ENCODE results near the gene BFSP1. TPM values are rescaled to one million over a fixed set of nuclear protein-coding genes. Genes with fewer than 3 reads are reported as not detected.

Gene BFSP1
- total and polyA plus RNA-seq, 4 donors = 1.8 to 3.1 (median 2.4) TPM

GRCh38 chr20:17558154-17558940 is 27.2 kb upstream of the BFSP1 start:
- H3K36me3 ChIP-seq (ENCODE audit: control insufficient read depth, insufficient read depth, low read length) = no peaks in the 10 kb centered on the region
- H3K27ac ChIP-seq (ENCODE audit: low read depth, low read length) = peak overlapping the region; percentile 49
- peaks cover 7% of the 10 kb centered on the region for H3K4me1 ChIP-seq (ENCODE audit: control insufficient read depth, insufficient read depth, low read length)
- no peak for DNase-seq (ENCODE audit: low read depth in 4 of 6, low spot score in 6 of 6)
- no peak overlapping the region for H3K4me3 ChIP-seq (ENCODE audit: low read depth, low read length)
- 72% methylated on average over 4 of the region's 7 CpGs for WGBS (ENCODE audit: insufficient coverage)
- H3K27me3 ChIP-seq (ENCODE audit: control insufficient read depth, insufficient read depth, low read length) = no peaks in the 10 kb centered on the region
- H3K9me3 ChIP-seq (ENCODE audit: control insufficient read depth, insufficient read depth, low read length) = no peaks in the 10 kb centered on the region

- H3K36me3 ChIP-seq (ENCODE audit: control insufficient read depth, insufficient read depth, low read length) = no peaks in the 10 kb centered on the region
- DNase-seq (ENCODE audit: low read depth in 4 of 6, low spot score in 6 of 6) = no peak
- H3K27me3 ChIP-seq (ENCODE audit: control insufficient read depth, insufficient read depth, low read length) = no peaks in the 10 kb centered on the region
- peaks cover 7% of the 10 kb centered on the region for H3K4me1 ChIP-seq (ENCODE audit: control insufficient read depth, insufficient read depth, low read length)
- 60% methylated on average over 1 of the region's 3 CpGs for WGBS (ENCODE audit: insufficient coverage)
- no peaks in the 10 kb centered on the region for H3K9me3 ChIP-seq (ENCODE audit: control insufficient read depth, insufficient read depth, low read length)
- H3K27ac ChIP-seq (ENCODE audit: low read depth, low read length) = peak overlapping the region; percentile 11
- H3K4me3 ChIP-seq (ENCODE audit: low read depth, low read length) = no peak overlapping the region
These were observed 26.5 kb upstream of the BFSP1 start for GRCh38 chr20:17557675-17558006.

- WGBS (ENCODE audit: insufficient coverage) = 59% methylated on average over 10 of the region's 11 CpGs
- H3K27me3 ChIP-seq (ENCODE audit: control insufficient read depth, insufficient read depth, low read length) = no peaks in the 10 kb centered on the region
- no peaks in the 10 kb centered on the region for H3K36me3 ChIP-seq (ENCODE audit: control insufficient read depth, insufficient read depth, low read length)
- DNase-seq (ENCODE audit: low read depth in 4 of 6, low spot score in 6 of 6) = peak in 2 of 6 donors; percentile 79 to 85
- H3K4me3 ChIP-seq (ENCODE audit: low read depth, low read length) = no peak overlapping the region
- peaks cover 7% of the 10 kb centered on the region for H3K4me1 ChIP-seq (ENCODE audit: control insufficient read depth, insufficient read depth, low read length)
- no peaks in the 10 kb centered on the region for H3K9me3 ChIP-seq (ENCODE audit: control insufficient read depth, insufficient read depth, low read length)
- H3K27ac ChIP-seq (ENCODE audit: low read depth, low read length) = peak overlapping the region; percentile 11
These were observed 25.9 kb upstream of the BFSP1 start for GRCh38 chr20:17556837-17557674.

- WGBS (ENCODE audit: insufficient coverage) = 100% methylated on average over 1 of the region's 3 CpGs
- H3K27me3 ChIP-seq (ENCODE audit: control insufficient read depth, insufficient read depth, low read length) = no peaks in the 10 kb centered on the region
- no peaks in the 10 kb centered on the region for H3K36me3 ChIP-seq (ENCODE audit: control insufficient read depth, insufficient read depth, low read length)
- H3K4me1 ChIP-seq (ENCODE audit: control insufficient read depth, insufficient read depth, low read length) = peaks cover 7% of the 10 kb centered on the region
- H3K27ac ChIP-seq (ENCODE audit: low read depth, low read length) = no peak overlapping the region
- H3K9me3 ChIP-seq (ENCODE audit: control insufficient read depth, insufficient read depth, low read length) = no peaks in the 10 kb centered on the region
- no peak for DNase-seq (ENCODE audit: low read depth in 4 of 6, low spot score in 6 of 6)
- no peak overlapping the region for H3K4me3 ChIP-seq (ENCODE audit: low read depth, low read length)
These were observed 23.9 kb upstream of the BFSP1 start for GRCh38 chr20:17555106-17555505.

GRCh38 chr20:17549131-17549530 is 18.0 kb upstream of the BFSP1 start:
- Histone ChIP-seq H3K27ac (ENCODE audit: low read depth, low read length) (no peak overlapping the region), H3K4me3 (ENCODE audit: low read depth, low read length) (no peak overlapping the region), H3K4me1 (ENCODE audit: control insufficient read depth, insufficient read depth, low read length) (no peaks in the 10 kb centered on the region), H3K27me3 (ENCODE audit: control insufficient read depth, insufficient read depth, low read length) (no peaks in the 10 kb centered on the region), H3K36me3 (ENCODE audit: control insufficient read depth, insufficient read depth, low read length) (no peaks in the 10 kb centered on the region), H3K9me3 (ENCODE audit: control insufficient read depth, insufficient read depth, low read length) (no peaks in the 10 kb centered on the region)
- WGBS (ENCODE audit: insufficient coverage) = 62% methylated on average over 2 of the region's 4 CpGs
- no peak for DNase-seq (ENCODE audit: low read depth in 4 of 6, low spot score in 6 of 6)

GRCh38 chr20:17545127-17545526 is 13.9 kb upstream of the BFSP1 start:
- Histone ChIP-seq H3K9me3 (ENCODE audit: control insufficient read depth, insufficient read depth, low read length) (no peaks in the 10 kb centered on the region), H3K27ac (ENCODE audit: low read depth, low read length) (no peak overlapping the region), H3K4me1 (ENCODE audit: control insufficient read depth, insufficient read depth, low read length) (no peaks in the 10 kb centered on the region), H3K27me3 (ENCODE audit: control insufficient read depth, insufficient read depth, low read length) (no peaks in the 10 kb centered on the region), H3K4me3 (ENCODE audit: low read depth, low read length) (no peak overlapping the region), H3K36me3 (ENCODE audit: control insufficient read depth, insufficient read depth, low read length) (no peaks in the 10 kb centered on the region)
- 77% methylated on average over 4 of the region's 4 CpGs for WGBS (ENCODE audit: insufficient coverage)
- DNase-seq (ENCODE audit: low read depth in 4 of 6, low spot score in 6 of 6) = no peak

GRCh38 chr20:17543531-17544131 is 12.5 kb upstream of the BFSP1 start:
- WGBS (ENCODE audit: insufficient coverage) = 40% methylated on average over 2 of the region's 5 CpGs
- Histone ChIP-seq H3K27ac (ENCODE audit: low read depth, low read length) (peak overlapping the region; percentile 17), H3K36me3 (ENCODE audit: control insufficient read depth, insufficient read depth, low read length) (no peaks in the 10 kb centered on the region), H3K4me3 (ENCODE audit: low read depth, low read length) (no peak overlapping the region), H3K27me3 (ENCODE audit: control insufficient read depth, insufficient read depth, low read length) (no peaks in the 10 kb centered on the region), H3K4me1 (ENCODE audit: control insufficient read depth, insufficient read depth, low read length) (no peaks in the 10 kb centered on the region), H3K9me3 (ENCODE audit: control insufficient read depth, insufficient read depth, low read length) (no peaks in the 10 kb centered on the region)
- DNase-seq (ENCODE audit: low read depth in 4 of 6, low spot score in 6 of 6) = peak in 1 of 6 donors; percentile 60

- Histone ChIP-seq H3K27ac (ENCODE audit: low read depth, low read length) (peak overlapping the region; percentile 17), H3K4me3 (ENCODE audit: low read depth, low read length) (no peak overlapping the region), H3K4me1 (ENCODE audit: control insufficient read depth, insufficient read depth, low read length) (no peaks in the 10 kb centered on the region), H3K36me3 (ENCODE audit: control insufficient read depth, insufficient read depth, low read length) (no peaks in the 10 kb centered on the region), H3K27me3 (ENCODE audit: control insufficient read depth, insufficient read depth, low read length) (no peaks in the 10 kb centered on the region), H3K9me3 (ENCODE audit: control insufficient read depth, insufficient read depth, low read length) (no peaks in the 10 kb centered on the region)
- peak in 1 of 6 donors; percentile 76 for DNase-seq (ENCODE audit: low read depth in 4 of 6, low spot score in 6 of 6)
- 32% methylated on average over 2 of the region's 4 CpGs for WGBS (ENCODE audit: insufficient coverage)
These were observed 11.8 kb upstream of the BFSP1 start for GRCh38 chr20:17542993-17543412.

- Histone ChIP-seq H3K4me1 (ENCODE audit: control insufficient read depth, insufficient read depth, low read length) (no peaks in the 10 kb centered on the region), H3K4me3 (ENCODE audit: low read depth, low read length) (no peak overlapping the region), H3K9me3 (ENCODE audit: control insufficient read depth, insufficient read depth, low read length) (no peaks in the 10 kb centered on the region), H3K27ac (ENCODE audit: low read depth, low read length) (no peak overlapping the region), H3K27me3 (ENCODE audit: control insufficient read depth, insufficient read depth, low read length) (no peaks in the 10 kb centered on the region), H3K36me3 (ENCODE audit: control insufficient read depth, insufficient read depth, low read length) (no peaks in the 10 kb centered on the region)
- no CpG with 5 or more reads among the region's 1 CpG for WGBS (ENCODE audit: insufficient coverage)
- no peak for DNase-seq (ENCODE audit: low read depth in 4 of 6, low spot score in 6 of 6)
These were observed 11.3 kb upstream of the BFSP1 start for GRCh38 chr20:17542481-17542880.

Data from spinal cord (tissue), 10 donors.